GM18858 (cell line): ENCODE data around the gene NFAM1.

Source experiments
- ATAC-seq: cut with Tn5 transposase; IDR thresholded peaks from one replicate; pipeline ENCODE4 v1.9.1; 2021; ENCODE audit not compliant: unreplicated experiment

The NFAM1 gene

DNA sequence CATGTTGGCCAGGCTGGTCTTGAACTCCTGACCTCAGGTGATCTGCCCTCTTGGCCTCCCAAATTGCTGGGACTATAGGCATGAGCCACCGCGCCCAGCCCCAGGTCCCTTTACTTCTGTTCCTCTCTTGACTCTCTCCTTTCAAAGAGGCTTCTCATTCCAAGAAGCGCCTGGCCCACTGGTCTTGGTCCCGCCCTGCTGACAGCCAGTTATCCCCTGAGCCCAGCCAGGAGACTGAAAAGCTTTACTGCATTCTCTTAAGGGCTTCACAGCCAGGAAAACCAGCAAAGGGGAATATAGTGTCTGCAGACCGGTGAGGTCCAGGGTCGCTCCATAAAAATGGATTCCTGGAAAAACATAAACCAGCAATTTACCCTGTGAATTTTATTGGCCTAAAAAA is 68.3 kb downstream of the NFAM1 start:
- ATAC-seq, result no peak

DNA sequence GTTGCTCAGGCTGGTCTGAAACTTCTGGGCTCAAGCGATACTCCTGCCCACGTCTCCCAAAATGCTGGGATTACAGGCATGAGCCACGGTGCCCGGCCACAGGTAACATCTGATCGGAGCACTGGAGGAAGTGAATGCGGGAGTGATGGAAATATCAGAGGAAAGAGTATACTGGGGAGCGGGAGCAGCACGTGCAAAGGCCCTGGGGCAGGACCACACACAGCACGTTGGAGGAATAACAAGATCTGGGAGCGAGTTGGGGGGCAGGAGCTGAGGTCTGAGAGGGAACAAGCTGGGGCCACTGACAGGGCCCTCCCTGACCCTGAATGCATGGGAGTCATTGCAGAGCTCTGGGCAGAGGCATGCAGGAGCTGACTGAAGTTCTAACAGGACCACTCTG is 70.7 kb downstream of the NFAM1 start:
- no peak for ATAC-seq

- no peak for ATAC-seq
Measured at GRCh38 chr22:42360348-42360747, 71.9 kb downstream of the NFAM1 start.

DNA sequence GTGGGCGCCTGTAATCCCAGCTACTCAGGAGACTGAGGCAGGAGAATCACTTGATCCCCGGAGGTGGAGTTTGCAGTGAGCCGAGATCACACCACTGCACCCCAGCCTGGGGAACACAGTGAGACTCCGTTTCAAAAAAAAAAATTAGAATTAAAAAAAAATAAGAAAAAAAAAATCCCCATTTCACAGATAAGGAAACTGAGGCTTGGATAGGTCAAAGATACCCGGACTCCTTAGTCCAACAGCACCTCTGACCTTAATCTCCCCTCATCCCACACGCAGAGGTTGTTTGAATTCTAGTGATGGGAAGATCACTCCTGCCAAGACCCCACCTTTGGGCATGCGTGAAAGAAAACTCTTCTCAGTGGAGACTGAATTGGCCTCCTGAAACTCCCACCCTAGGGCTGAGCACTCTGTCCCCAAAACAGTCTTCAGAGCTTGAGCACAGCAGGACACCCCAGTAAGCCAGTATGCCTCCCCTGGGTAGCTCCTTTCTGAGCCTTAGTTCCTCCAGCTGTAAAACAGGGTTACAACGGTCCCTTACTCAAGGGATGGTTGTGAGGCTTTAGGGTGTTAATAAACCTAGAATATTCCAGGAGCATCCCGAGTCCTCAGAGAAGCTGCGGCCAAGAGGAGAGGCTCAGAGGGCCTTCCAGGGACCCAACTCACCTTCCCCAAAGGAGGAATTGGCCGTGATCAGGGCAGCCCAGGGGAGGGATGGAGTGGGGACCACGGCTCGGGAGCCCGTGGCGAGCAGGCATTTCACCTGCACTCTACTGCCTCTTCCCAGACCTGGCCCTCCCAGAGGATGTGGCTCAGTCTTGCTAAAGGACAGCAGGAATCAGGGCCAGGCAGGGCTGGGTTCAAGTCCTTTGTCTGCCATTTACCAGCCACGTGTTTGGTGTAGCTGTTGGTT is 73.3 kb downstream of the NFAM1 start:
- no peak for ATAC-seq

DNA sequence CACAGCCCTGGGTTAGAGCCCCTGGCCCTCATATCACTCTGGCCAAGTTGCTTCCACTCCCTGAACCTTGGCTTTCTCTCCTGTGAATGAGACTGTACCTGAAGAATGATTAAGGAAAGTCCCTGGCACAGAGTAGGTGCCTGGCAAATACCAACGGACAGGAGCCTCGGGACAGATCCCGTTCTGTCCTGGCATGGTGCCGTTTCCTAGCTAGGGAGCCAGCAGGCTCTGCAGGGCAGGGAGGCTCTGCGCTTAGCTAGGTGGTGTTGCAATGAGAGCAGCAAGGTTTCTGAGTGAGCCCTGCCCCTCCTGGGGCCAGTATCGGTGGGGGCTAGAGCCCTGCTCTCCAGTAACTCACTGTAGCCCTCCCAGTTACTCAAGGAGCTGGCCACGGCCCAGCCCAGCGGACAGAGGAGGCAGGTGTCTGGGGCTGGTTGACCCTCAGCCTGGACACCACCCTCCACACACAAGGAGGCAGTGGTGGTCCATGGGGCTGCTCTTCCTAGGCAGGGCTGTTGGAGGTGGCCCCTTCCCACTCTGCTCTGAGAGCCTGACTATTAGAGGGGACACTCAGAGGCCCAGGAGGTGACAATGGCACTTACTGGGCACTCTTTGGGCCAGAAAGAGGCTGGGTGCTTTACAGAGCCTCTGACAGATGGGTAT is 74.4 kb downstream of the NFAM1 start:
- ATAC-seq, result no peak

DNA sequence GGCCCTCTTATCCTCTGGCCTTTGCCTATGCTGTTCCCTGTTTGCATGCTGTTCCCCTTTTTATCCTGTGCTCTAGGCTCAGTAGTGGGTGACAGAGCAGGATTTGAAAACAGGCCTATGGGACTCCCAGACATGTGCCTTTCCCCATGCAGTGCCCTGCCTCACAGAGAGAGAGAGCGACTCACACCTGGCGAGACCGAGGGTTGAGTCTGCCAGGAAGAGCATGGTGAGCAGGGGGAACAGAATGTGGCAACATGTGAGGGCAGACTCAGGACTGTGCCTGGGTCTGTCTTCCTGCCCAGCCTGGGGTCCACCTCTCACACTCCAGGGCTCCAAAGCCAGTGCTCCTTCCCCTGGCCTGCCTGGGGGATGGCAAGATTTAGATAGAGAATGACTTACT is 75.0 kb downstream of the NFAM1 start:
- ATAC-seq, result no peak

DNA sequence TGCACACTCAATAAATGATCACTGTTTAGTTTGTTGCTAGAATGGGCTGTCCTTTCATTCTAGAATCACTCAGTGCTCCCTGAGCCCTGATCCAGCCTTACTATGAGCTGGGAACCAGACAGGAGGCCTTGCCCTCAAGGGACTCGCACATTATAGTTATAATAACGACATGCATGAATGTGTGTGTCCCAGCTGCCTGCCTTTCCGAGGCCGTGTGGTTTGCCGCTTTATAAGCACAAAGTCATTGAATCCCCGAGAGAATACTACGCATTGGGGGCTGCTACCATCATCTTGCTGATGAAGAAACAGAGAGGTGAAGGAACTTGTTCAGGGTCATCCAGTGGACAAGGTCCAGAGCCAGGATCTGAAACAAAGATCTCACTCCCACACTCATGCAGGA is 75.7 kb downstream of the NFAM1 start:
- no peak for ATAC-seq

GRCh38 chr22:42353883-42354727 is 78.1 kb downstream of the NFAM1 start:
- ATAC-seq, result no peak

- ATAC-seq, result no peak
Measured at GRCh38 chr22:42350373-42350772, 81.8 kb downstream of the NFAM1 start.

DNA sequence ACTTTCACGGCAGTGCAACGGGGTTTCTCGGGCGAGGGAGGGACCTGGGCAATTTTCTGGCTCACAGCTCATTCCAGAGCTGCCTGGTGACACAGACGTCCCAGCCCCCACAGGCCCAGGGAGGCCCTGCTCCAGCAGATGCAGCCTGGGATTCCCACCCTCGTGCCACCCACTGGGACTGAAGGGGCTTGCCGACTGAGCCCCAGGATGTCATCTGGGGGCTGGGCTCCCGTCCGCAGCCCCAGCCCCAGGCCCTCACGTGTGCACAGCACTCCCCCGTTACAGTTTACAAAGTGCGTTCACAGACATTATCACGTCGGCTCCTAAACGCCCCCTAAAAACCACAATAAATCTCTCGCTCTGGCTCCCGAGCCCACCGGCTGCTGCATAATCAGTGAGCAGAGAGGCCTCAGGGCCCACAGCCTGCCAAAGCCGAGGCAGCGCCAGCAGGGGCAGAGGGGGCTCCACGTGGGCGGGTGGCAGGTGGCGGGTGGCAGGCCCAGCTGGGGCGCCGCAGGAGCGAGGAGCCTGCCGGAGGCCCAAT is 84.8 kb downstream of the NFAM1 start:
- no peak for ATAC-seq

- no peak for ATAC-seq
Measured at GRCh38 chr22:42346722-42347121, 85.5 kb downstream of the NFAM1 start.

- ATAC-seq, result no peak
Measured at GRCh38 chr22:42345458-42345857, 86.7 kb downstream of the NFAM1 start.

DNA sequence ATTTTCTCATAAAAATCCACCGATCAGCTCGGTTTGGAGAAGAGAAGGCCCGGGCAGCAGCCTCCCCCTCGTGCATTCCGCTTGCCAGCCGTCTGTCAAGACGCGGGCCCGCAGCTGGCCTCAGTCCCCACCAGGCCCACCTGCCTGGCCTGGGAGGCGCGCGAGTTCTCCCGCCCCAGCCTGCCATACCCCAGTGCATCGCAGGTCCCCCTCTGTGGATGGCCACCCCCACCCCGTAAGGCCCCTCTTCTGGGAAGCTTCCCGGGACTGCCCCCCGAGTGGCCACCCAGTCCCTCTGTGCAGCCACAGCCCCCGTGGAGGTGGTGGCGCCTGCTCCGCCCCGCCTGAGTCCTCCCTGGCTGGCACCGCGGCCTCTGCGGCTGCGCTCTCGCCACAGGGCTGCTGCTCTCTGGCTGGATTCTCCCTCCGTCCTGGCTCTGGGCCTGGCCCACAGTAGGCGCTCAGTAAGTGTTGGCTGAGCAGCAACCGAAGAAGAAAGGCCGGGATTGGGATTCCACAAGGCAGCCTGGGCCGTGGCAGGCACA is 87.8 kb downstream of the NFAM1 start:
- no peak for ATAC-seq

DNA sequence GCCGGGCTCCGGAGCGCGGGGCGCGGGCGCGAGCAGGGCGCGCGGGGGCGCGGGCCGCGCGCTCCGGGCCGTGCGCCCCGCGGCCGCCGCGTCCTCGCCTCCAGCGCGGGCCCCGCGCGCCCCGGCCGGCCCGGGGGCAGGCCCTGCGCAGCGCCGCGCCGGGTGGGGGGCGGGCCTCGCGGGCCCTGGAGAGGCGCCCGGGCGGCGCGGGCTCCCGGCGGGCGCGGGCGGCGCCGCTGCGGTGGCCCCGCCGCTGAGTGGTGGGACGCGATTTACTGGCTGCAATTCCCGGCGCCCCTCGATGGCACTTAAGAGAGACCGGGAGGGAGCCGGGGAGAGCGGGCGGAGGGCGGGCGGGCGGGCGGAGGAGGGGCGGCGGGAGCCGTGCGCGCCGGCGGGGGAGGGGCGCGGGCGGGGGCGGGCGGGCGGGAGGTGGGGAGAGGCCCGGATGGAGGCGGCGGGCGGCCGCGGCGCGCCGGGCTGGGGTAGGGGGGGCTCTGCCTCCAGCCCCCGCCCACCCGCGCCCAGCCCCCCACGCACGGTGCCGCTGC is 88.6 kb downstream of the NFAM1 start:
- ATAC-seq, result no peak

DNA sequence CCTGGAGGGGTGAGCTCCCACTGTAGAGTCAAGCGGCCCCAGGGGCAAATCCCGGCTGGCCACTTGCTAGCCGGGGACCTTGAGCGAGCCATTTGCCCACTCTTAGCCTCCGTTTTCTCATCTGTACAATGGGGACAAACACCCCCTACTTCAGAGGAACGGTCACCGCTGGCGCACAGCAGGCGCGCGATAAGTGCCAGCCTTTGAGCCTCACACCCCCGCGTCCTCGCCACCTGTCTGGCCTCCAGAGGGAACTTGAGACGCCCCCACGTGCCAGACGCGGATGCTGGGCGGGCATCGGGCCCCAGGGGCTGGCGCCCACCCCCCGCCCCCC is 89.1 kb downstream of the NFAM1 start:
- no peak for ATAC-seq

GRCh38 chr22:42342426-42343120 is 89.6 kb downstream of the NFAM1 start:
- no peak for ATAC-seq

DNA sequence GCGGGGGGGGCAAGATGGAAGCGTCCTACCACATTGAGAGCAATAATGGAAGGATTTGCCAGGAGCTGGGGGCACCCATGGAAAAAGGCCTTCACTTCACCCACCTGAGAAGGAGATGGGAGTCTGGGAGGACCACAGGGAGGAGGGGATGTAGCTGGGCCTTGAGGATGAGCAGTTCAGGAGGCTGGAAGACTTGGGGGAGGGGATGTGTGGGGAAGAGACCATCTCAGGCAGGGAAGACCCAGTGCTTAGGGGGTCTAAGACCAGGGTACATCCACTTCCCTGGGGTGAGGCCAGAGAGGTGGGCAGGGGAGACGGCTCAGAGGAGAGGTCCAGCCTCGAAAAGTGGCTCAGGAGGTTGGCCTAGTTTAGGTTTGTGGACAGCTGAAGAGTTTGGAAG is 90.4 kb downstream of the NFAM1 start:
- ATAC-seq, result no peak

- ATAC-seq, result no peak
Measured at GRCh38 chr22:42340829-42341383, 91.3 kb downstream of the NFAM1 start.

DNA sequence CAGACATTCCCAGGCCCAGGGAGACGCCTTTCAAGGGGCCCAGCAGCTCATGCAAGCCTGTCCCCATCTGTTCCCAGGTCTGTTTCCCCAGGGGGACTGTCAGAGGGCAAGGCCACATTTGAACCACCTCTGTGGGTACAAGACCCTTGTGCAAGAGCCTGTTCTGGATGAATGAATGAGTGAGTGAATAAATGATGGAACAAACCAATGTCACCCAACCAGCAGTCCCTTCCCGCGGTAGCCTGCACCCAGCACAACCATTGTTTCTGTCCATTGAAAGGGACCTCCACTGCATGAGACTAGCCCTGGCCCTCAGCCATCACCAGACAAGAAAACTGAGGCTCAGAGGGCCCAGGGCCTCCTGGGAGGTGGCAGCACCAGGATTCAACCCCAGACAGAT is 92.1 kb downstream of the NFAM1 start:
- no peak for ATAC-seq

DNA sequence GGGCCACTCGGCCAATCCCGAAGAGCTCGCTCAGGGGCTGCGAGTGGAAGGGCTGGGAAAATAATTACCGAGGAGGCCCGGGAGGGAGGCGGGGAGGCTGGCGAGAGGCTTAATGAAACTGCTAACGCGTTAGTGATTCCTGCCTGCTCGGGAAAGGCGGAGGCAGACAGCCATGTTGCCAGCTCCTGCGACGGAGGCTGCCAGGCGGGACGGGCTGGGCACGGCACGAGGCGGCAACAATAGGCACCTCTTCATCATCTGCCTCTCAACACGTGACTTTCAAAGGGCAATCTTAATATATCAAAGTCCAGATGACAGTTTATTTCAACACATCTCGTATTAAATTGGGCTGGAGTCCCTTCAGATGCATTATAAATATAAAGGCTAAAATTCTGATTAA is 93.7 kb downstream of the NFAM1 start:
- no peak for ATAC-seq
